ENCODE data around the gene NOS1AP.

DNA sequence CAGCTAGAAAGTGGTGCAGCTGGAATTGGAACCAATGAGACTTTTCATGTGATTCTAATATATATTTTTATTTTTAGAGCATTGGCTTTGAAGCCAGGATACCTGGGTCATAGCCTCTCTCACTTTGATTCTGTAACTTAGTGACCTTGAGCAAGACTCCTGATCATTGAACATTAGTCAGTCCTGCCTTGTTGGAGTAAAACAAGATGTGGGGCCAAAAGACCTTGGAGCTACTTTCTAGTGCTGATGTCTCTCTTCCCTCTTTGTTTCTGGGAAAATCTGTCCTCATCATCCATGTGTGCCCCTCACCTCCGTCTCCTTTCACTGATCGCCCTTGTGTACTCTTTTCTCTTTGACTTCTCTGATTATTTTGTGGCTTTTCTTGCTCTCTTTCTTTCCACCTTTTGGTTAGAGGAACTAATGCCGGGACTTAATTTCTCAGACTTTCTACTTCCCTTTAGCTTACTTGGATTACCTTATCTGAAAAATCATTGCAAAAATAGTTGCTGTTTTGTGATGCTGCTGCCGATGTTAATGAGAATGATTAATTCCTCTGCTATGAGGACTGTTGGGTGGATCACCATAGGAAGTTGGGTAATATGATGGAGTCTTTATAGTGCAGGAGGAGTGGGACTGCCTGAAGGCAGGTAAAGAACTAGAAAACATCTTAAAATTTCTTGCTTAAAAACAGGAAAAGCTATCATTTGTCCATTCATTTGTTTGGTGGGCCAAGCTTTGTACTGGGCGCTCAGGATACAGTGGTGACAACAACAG is 72.0 kb downstream of the NOS1AP start:
- TF ChIP-seq FOXK2 (IDR thresholded peaks at IDR 0.05) (no peak), CTBP1 (IDR thresholded peaks at IDR 0.05; ENCODE audit: borderline replicate concordance) (no peak)
